Measurements from ENCODE around the gene ANP32A.
"Not testable (repeated sequence)": the region's sequence is repeated elsewhere in the genome, so short reads cannot be mapped to it uniquely, and the experiment has no call there.

The ANP32A gene
- 15.2 to 114 (median 79.8) reads per million in 18 experiments for total RNA-seq

GRCh38 chr15:68820295-68821189 is at the start of gene ANP32A:
Gene ANP32A (minus strand): TSS chr15:68820895. CDS start chr15:68820751, 144 bp downstream.
- DNase-seq, result peak; percentile 95

DNA sequence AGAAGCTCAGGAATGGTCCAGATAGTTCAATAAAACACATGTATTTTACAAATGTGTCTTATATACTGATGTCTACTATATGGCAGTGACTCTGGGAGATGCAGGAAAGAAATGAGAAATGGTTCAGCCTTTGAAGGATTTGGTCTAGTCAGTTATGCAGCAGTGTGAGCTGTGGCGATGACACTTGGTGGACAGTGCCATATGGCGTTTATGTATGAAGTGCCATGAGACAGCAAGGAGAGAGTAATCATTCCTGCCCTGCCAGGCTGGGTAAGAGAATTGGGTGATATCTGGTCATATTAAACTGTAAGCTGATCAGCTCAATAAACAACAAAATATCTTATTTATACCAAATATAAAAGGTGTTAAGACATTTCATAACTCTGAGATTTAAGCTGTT is 47.6 kb upstream of the ANP32A start:
- DNase-seq, result no peak

DNA sequence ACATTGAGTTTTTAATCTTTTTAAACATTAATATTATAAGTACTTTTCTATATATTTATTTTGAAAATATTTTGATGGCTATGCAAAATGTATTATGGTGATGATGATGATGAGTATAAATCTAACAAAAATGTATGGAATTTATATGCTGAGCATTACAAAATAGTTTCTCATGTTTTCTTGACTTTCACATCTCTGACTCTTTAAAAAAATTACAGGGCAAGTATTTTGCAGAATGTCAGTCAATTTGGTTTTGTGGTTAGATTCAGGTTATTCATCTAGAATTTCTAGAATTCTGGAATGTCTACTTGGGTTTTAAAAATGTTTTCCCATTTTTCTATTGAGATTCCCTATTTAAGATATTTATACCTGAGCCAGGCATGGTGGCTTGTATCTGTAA is 41.7 kb upstream of the ANP32A start:
- no peak for DNase-seq

- DNase-seq, result not testable (repeated sequence)
Measured at GRCh38 chr15:68858666-68859065, 38.0 kb upstream of the ANP32A start.

DNA sequence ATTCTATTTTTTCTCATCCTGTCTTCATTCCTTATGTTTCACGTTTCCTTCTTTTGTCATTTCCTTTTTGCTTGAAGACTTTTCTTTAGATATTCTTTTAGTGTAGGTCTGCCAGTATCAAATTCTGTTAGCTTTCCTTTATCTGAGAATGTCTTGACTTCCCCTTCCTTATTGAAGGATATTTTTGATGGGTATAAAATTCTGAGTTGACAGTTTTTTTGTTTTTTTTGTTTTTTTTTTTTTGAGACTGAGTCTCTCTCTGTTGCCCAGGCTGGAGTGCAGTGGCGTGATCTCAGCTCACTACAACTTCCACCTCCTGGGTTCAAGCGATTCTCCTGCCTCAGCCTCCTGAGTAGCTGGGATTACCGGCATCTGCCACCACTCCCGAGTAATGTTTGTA is 36.7 kb upstream of the ANP32A start:
- not testable (repeated sequence) for DNase-seq

DNA sequence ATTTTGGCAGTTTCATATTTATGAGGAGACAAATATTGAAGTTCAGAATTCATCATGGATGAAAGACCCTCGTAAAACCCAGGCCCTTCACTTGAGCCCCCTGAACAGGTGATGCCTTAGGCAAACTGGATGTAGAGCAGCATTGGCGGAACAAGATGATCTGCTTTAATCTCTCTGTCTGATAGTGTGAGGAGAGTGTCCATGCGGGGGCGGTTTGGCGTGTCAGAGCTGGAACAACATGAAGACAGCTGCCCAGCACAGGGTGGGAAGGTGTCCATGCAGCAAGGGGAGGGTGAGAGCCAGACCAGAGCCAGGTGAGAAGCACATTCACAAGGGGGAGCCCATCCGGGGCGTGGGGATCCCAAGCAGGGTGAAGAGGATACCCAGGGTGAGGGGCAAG is 31.8 kb upstream of the ANP32A start:
- DNase-seq, result no peak

DNA sequence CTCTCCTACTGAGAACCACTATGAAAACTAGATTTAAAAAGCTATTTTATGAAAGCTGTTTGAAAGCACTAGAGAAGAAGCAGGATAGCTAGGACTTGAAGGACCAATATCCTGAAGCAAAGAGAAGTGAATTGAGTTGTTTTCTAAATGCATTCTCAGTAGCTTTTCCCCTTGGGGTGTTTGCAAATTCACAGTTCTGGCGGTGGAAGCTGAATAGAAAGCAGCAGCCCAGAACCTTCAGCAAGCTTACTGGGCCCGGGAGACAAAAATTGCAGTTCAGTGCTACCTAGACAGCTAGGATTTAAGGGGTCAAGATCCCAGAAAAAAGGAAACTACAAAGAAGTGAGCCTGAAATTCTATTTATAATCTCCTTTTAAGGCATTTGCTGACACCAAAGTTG is 31.3 kb upstream of the ANP32A start:
- no peak for DNase-seq

- no peak for DNase-seq
Measured at GRCh38 chr15:68849497-68849896, 28.8 kb upstream of the ANP32A start.

- DNase-seq, result no peak
Measured at GRCh38 chr15:68846851-68847439, 26.2 kb upstream of the ANP32A start.

DNA sequence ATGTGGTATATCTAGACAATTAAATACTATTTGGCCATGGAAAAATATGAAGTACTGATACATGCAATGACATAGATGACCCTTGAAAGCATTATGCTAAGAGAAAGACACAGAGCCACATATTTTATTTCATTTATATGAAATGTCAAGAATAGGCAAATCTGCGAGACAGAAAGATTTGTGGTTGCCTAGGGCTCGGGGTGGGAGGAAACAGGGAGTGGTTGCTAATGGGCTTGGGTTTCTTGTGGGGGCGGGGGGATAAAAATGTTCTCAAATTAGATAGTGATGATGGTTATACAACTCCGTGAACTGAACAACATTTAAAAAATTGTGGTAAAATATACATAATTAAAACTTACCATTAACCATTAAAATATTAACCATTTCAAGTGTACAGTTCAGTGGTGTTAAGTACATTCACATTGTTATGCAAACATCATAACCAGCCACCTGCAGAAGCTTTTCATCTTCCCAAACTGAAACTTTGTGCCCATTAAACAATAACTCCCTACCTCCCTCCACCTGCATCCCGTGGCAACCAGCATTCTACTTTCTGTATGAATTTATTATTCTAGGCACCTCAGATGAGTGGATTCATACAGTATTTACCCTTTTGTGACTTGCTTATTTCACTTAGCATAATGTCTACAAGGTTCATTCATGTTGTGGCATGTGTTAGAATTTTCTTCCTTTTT is 24.3 kb upstream of the ANP32A start:
- DNase-seq, result no peak

DNA sequence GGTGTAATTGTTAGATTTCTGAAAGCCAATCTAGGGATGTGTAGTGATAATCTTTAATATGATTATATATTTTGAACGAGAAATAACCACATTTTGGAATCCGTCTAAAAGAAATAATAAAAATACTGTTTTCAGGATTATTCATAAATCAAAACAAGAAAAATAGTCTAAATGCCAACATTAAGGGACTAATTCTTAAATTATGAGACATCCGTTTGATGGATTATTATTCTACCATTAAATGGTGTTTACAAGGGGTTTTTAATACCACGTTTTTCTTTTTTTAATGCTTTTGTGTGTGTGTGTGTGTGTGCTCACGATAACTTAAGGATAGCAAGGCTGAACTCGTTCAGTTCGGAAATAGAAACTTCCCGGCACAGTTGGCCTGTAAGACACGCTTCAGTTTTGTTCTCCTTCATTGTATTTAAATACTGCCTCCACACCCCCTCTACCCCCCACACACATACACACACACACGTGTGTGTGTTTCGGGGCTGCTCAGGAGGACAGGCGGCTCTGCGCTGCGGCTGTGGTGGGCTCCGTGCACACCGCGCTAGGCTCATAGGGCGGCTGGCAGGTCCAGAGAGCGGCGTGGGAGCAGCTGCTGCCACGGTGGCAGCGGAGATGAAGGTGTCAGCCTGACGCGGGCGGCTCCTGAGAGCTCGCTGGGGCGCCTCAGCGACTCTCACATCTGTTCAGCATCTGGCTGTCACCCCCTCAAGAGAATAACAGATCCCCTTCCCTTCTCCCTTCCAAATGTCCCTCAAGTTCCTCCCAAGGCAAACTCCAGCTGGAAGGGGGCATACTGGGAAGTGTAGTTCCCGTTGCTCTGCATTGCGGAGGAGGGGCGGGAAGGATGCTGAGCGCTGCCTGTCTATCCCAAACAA is 23.0 kb upstream of the ANP32A start:
- DNase-seq, result no peak

DNA sequence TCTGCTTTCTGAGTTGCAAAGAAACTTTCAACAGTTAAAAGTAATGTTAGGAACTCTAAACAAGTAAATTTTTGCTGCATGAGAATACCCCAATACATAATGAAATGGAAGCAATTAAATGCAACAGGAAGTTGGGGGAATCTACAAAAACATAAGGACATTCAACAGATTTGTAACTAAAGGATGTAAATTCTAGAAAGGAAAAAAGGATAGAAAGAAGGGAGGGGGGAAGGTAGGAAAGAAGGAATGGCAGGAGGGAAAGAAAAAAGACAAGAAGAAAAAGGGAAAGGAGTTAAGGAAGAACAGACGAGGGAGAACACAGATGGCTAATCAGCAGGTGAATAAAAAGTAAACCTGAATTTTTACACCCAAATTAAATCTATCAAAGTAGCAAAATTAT is 22.3 kb upstream of the ANP32A start:
- no peak for DNase-seq

GRCh38 chr15:68834346-68834745 is 13.7 kb upstream of the ANP32A start:
- DNase-seq, result peak; percentile 84 to 88

GRCh38 chr15:68833700-68834331 is 13.1 kb upstream of the ANP32A start:
- no peak for DNase-seq

- DNase-seq, result no peak
Measured at GRCh38 chr15:68830141-68830785, 9.6 kb upstream of the ANP32A start.

DNA sequence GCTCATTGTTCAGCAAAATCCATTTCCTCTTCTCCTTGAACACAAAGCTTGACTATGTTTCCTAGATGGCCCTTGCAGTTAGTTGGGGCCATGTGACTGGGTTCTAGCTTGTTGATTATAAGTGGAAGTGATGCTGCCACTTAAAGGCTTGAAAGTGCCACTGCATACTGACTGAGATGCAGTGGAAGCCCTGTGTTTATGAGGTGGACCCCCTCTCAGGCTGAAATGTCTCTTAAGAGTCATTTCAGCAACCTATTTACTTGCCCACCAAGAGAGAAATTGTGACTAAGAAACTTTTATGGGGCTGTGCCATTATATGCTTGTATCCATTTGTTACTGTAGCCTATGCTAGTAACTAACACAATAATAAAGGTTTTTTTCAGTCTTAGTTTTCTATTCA is 8.4 kb upstream of the ANP32A start:
- peak; percentile 49 to 60 for DNase-seq

- DNase-seq, result no peak
Measured at GRCh38 chr15:68823561-68823960, 2.9 kb upstream of the ANP32A start.

- DNase-seq, result no peak
Measured at GRCh38 chr15:68822818-68823217, 2.1 kb upstream of the ANP32A start.

DNA sequence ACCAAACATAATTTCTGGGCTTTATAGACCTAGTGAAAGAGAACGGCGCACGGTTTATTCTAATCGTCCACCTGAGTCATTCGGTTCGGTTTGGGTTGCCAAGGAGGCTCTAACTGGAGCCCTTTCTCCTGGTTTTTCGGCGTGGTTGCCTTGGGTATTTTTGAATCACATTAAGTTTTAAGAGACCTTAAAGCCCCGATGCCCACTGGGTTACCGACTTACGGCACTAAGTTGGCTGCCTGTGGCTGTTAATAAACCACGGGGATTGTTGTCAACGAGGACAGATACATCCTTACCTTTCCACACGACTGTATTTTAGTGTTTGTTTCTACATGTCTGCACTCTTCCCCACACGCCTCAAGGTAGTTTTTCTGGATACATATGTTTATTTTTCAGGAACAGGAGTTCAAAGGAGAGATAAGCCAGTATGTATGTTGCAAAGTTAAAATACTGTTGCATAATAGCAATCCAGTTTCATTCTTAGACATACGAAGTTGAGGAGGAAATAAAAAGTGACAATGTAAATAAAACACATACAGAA is 1.2 kb upstream of the ANP32A start:
- DNase-seq, result peak in 1 of 2 donors; percentile 69

- peak in 1 of 2 donors; percentile 25 for DNase-seq
Measured at GRCh38 chr15:68821190-68821840, 620 bp upstream of the ANP32A start.

All from inflammatory macrophage (primary cell).